NCI-H2107 treated with DMSO at 0.1 percent for 48 hours (cell line): Measurements from ENCODE around the gene FNDC8.
"Not testable (repeated sequence)": the region's sequence is repeated elsewhere in the genome, so short reads cannot be mapped to it uniquely, and the experiment has no call there.

Source experiments
- DNase-seq: peaks from one replicate; lab custom pipeline; 2025; ENCODE audit not compliant: unreplicated experiment; lab: John Stamatoyannopoulos, UW

FNDC8 gene

DNA sequence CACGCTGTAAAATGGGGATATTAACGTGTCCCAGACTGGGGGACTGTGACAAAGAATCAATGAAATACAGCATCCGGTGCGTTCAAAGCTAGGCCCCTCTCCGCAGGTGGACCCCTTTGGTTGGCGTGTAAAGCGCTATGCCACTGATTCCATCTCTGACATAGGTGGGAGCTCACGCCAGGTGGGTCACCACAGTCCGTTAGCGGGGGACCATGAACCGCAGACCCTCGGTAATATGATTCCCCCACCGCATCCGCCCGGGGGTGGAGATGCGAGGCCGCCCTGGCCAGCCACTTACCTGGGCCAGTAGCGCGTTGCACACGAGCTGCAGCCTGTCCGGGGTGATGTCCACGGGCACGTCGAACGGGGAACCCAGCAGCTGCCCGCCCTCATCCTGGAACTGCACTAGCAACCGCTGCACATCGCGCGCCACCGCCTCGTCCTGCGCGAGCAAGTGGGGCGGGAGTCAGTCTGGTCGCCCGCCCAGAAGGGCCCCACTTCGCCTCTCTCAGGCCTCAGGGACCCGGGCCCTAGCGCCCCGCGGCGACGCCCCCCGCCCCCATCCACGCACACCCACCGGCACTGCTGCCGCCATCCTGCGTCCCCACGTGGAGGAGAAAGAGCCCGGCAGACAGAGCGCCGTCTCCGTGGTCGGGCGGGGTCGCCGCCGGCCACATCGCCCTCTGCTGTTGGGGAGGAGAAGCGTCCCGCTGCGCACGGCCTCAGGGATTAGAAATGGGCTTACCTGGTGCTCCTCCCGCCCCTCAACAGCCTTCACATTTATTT is 20.5 kb downstream of the FNDC8 start, which contains the start of gene NLE1:
Gene NLE1 (minus strand): TSS at position 623 of the 786 bp plus-strand sequence. CDS start 28 bp downstream, at position 595.
- DNase-seq: peak; percentile 24

DNA sequence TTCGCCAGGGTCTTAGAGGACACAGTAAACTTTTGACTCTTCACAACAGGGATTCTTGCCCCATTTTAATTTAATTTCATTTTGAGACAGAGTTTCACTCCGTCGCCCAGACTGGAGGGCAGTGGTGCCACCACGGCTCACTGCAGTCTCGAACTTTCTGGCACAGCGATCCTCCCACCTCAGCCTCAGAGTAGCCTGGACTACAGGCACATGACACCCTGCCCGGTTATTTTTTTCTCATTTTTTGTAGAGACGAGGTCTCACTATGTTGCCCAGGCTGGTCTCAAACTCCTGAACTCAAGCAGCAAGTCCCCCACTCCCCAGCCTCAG is 21.0 kb downstream of the FNDC8 start:
- no peak for DNase-seq

DNA sequence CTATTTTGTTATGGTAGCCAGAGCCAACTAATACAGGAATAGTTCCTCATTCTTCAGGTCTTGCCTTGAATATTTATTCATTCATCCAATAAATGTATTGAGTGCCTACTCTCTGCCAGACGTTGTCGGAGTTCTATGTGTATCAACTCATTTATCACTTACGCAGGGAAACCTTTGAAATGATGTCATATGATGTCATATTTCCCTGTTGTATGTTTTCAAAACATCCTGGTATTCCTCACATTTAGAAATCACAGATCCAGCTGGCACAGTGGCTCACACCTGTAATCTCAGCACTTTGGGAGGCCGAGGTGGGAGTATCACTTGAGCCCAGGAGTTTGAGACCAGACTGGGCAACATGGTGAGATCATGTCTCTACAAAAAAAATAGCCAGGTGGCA is 23.4 kb downstream of the FNDC8 start:
- no peak for DNase-seq

DNA sequence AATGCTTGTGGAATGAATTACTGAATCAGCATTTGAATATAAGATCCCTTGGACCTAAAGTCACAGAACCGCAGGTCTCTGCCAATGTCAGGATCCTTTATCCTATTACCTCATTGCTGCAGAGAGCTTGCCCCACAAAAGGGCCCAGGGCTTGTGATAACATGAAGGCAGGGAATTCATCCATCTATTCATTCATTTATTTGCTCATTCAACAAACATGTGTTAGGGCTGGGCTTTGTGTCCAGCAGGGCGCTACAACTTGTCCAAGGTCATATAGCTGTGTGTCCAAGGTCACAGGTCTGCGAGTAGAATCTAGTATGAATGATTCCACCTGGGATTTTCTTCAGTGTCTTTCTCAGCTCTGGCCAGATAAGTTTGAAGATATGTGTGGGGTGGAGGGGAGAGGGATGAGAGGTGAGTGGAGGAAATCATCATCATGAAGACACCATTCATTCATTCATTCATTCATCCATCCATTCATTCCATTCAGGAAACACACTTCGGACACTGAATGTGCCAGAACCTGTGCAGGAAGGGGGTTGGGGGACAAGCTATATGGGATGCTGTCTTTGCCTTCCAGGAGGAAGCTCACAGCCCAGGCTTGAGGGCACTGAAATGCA is 24.9 kb downstream of the FNDC8 start:
- DNase-seq: no peak

DNA sequence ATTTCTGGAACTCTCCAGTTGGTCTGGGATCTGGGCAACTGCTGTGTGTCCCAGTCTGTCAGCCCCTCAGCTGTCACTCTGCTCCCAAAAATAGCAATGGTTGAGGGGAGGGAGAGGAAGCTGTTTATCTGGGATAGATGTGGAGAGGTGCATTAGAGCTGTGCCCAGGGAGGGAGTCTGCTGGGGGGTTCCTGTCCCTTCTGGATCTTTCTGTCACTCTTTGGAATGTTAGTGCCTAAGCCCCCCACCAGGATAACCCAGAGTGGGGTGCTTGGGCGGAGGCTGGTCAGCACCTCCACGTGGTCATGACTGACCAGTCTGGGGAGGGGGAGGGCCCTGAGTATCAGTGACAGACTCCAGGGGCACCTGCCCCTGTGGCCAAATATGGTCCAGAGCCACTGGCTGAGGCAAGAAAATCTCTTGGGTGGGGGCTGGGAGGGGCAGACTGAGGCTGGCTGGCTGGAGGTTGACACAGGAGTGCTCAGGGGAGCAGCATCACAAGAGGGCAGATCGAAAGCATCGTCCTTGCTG is 26.0 kb downstream of the FNDC8 start, which contains the start of gene UNC45B:
Gene UNC45B (plus strand): TSS at position 443 of the 531 bp plus-strand sequence. CDS start 447 bp downstream, outside the sequence.
- DNase-seq: no peak

DNA sequence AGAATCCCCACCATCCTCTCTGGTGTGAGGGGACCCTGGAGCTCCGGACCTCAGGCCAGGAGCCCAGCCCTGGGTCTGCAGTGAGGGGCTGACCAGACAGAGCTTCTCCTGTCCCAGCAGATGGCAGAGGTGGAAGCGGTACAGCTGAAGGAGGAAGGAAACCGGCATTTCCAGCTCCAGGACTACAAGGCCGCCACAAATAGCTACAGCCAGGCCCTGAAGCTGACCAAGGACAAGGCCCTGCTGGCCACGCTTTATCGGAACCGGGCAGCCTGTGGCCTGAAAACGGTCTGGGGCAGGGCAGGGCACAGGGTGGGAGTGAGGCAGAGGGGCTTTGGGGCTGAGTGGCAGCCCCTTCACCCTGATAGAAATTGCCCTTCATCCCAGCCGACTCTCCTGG is 26.7 kb downstream of the FNDC8 start:
- DNase-seq: no peak

DNA sequence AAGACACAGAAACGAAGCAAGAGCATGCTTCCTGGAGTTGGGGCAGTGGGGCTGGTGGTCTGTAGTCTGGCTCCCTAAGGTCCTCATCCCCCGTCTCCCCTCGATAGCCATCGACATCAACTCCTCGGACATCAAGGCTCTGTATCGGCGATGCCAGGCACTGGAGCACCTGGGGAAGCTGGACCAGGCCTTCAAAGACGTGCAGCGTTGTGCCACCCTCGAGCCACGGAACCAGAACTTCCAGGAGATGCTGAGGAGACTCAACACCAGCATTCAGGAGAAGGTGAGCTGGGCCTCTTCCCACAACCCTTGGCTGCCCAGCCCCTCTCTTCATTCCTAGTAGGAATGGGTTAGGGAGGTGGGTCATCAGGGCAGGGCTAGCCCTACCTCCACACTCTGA is 28.5 kb downstream of the FNDC8 start:
- no peak for DNase-seq

DNA sequence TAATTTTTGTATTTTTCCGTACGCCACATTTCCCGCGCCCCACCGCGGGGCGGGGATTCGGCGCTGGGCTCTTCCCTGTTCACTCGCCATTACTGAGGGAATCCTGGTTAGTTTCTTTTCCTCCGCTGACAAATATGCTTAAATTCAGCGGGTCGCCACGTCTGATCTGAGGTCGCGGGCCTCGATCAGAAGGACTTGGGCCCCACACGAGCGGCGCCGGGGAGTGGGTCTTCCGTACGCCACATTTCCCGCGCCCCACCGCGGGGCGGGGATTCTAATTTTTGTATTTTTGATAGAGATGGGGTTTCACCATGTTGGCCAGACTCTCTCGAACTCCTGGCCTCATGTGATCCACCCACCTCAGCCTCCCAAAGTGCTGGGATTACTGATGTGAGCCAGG is 29.7 kb downstream of the FNDC8 start:
- DNase-seq: not testable (repeated sequence)

DNA sequence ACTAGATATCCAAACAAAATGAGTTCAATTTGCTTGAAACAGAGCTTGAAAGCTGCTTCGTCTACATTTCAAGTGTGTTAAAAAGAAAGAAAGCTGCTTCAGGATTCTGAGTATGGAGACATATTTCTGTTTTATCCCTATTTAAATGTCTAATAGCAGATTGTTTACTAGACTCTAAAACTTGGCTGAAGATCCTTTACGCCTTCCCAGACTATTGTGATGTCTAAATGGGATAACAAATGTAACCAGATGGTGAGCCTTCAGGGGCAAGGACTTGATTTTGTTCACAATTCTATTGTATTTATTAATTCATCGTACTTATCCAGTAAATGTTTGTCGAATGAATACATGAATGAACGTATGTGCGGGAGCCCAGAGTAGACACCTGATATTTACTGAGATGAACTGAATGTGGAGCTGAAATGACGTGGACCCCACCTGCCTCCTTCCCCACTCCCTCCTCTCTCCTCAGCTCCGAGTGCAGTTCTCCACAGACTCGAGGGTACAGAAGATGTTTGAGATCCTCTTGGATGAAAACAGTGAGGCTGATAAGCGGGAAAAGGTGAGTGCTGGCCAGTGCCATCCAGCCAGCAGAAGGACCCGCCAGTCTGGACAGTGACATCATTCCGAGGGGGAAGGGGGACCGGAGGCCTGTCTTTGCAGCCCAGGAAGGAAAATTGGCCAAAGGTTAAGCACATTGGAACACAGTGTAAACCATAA is 31.2 kb downstream of the FNDC8 start:
- no peak for DNase-seq

DNA sequence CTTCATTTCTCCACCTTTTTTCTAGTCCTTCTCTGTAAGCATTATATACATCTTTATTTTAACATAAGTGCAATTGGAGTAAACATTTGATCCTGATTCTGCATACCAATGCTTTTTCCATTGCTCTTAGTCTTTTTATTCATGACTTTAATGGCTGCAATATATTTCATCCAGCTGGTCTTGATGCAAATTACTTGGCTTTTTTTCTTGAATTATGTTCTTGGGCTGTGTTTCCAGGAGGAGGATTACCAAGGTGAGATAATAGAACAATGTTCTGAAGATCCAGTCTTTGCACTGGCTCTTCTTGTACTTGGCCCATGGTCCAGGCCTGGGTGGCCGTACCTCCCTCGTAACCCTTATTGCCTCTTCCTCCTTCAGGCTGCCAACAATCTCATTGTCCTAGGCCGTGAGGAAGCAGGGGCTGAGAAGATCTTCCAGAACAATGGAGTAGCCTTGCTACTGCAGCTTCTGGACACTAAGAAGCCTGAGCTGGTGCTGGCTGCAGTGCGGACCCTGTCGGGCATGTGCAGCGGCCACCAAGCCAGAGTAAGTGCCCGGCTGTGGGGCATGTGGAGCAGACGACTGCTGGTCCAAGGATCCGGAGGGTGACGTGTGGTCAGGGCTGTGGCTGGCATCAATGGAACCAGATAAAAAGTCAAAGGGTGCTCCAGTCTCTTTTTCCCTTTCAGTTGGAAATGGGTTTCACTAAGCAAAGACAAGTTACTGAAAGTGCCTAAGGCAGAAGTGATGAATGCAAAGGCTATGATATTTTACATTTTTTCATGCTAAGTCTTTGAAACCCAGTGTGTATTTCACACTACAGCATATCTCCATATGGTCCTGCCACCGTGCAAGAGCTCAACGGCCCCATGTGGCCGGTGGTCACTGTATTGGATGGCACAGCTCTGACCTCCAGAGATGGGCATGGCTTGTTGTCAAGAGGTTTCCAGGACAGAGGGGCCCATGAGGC is 33.1 kb downstream of the FNDC8 start:
- DNase-seq: no peak

DNA sequence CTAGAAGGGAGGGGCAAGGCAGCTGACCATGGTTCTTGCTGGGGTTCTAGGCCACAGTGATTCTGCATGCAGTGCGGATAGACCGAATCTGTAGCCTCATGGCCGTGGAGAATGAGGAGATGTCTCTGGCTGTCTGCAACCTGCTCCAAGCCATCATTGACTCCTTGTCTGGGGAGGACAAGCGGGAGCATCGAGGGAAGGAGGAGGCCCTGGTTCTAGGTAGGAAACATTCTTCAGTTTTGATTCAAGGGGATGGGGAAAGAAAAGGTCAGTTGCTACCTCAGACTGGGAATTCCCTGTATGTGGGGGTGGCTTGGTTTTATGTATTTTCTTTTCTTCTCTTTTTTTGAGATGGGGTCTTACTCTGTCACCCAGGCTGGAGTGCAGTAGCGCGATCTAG is 33.8 kb downstream of the FNDC8 start:
- DNase-seq: no peak

DNA sequence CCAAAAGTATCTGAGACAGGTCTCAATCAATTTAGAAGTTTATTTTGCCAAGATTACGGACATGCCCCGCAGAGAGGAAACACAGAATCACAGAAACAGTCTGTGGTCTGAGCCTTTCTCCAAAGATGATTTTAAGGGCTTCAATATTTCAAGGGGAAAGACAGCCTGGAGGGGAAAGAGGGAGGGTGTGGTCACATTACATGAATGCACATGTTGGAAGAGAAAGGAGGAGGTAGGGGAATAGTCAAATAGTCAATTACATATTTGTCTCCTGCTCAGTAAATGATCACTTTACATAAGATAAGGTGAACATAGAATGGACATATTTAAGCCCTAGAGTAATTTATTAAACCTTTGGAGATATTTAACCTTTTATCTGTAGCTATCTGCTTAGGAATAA is 38.5 kb downstream of the FNDC8 start:
- no peak for DNase-seq

DNA sequence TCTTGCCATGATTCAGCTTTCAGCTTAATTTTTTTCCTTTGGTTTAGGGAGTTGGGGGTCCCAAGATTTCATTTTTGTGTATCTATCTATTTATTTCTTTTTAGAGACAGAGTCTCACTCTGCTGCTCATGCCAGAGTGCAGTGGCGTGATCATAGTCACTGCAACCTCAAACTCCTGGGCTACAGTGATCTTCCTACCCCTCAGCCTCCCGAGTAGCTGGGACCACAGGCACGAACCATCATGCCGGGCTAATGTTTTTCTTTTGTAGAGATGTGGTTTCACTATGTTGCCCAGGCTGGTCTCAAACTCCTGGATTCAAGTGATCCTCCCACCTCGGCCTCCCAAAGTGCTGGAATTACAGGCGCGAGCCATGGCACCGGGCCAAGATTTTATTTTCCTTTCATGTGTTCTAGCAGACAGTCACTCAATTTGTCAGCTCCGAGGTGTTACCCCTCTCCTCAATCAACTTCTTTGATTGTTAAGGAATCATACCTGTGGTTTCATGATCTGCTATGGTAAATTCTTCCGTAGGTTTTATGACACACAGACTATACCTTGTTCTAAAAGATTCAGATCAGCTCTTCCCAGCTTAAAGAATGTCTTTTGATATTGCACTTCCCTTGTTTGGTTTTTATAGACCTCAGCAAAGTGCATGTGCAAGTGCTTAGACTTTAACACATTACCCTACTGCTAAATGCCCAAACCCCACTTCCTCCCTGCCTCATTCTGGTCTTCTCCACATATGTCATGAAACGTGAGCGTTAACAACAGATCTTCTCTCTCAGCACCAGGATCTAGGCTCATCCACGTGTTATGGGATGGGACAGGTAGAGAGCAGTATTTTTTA is 39.2 kb downstream of the FNDC8 start:
- DNase-seq: no peak

DNA sequence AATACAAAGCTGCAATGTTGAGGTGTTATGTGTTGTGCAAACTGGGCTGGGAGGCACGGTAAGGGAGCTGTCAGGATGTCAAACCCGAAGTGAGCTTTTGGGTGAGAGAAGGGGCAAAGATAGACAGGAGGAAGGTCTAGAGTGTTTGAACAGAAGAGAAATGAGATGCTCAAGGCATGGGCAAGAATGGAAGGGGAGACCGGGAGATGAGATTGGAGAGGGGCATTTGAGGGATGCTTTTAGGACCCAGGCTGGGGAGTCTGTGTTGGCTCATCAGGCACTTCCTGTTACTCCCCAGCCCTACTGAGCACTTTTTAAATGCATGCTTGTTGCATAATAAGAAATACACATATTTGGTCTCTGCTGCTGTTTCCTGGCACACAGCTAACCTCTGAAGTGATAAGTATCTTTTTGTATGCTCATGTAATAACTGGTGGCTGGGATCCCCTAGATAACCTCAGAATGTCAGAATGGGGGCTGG is 39.9 kb downstream of the FNDC8 start:
- DNase-seq: no peak

DNA sequence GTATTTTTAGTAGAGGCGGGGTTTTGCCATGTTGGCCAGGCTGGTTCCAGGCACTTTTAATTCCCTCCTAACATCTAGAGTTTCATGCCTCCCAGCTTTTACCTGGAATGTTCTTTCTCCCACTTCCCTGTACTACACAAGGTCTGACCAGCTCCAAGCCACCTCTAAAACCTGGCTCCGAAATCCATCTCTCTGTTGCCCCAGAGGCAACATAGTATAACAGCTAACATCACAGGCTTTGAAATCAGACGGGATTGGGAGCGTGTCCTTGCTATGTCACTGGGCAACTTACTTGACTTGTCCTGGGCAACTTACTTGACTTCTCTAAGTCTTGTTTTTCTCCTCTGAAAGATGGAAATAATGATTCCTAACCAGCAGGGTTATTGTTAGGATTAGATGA is 41.3 kb downstream of the FNDC8 start:
- DNase-seq: no peak

DNA sequence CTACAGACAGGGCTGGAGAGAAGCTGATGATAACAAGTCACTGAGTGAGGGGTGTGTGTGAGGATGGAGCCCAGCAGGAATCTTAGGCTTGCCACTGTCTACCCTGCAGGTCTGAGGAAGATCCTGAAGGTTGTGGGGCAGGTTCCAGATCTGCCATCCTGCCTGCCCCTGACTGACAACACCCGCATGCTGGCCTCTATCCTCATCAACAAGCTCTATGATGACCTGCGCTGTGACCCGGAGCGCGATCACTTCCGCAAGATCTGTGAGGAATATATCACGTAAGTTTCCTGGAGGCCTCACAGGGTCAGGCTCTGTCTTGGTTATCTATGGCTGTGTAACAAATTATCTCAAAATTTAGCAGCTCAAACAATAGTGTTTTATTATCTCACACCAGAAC is 42.5 kb downstream of the FNDC8 start:
- DNase-seq: no peak

DNA sequence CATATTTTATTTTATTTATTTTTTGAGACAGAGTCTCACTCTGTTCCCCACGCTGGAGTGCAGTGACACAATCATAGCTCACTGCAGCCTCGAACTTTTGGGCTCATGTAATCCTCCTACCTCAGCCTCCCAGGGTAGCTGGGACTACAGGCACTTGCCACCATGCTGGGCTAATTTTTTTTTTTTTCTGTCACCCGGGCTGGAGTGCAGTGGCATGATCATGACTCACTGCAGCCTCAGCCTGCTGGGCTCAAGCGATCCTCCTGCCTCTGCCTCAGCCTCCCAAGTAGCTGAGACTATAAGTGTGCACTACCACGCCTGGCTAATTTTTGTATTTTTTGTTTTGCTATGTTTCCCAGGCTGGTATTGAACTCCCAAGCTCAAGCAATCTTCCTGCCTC is 43.3 kb downstream of the FNDC8 start:
- DNase-seq: no peak

DNA sequence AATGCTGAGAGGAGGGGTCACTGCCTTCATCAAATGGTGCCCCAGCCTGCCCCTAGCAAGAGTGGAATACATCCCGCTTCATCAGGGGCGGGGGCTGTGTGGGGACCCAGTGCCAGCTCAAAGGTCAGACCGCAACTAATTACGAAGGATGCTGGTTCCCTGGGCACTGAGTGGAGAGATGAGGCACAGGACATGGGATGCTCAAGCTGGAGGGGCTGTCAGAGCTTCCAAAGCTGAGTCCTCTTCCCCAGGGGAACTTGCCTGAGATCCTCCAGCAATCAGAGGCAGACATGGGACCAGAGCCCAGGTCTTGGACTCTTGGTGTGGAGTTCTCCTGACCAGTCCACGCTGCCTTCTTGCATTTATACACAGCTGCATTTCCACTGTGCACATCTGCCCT is 45.1 kb downstream of the FNDC8 start:
- DNase-seq: no peak

DNA sequence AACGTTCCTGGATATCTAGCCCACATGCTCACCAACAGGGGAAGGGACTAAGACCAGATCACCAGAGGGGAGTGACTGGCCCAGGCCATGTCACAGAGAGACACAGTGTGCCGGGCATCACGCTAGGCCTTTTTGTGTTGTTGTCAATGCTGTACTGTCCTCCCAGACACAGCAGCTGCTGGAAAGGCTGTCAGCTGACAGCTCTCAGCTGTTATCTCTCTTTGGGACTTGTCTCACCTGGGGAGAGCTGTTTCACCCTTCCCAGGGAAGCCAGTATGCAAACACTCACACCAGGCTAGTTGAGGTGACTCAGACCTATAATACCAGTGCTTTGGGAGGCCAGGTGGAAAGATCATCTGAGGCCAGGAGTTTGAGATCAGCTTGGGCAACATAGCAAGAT is 45.6 kb downstream of the FNDC8 start:
- no peak for DNase-seq

DNA sequence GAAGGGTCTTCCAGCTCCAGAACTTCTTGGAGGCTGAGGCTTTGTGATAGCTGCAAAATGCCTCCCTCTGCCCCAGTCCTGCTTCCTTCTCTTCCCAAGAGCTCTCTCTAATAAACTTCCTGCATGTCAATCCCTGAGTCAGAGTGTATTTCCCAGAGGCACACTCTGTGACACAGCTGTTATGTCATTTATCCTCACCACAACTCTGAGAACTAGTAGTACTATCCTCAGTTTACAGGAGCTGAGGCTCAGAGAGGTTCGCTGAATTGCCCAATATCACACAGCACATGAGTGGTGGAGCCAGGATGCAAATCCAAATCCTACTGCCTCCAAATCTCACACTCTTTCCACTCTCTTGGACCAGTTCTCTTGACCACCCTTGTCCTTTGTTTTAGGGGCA is 46.3 kb downstream of the FNDC8 start:
- no peak for DNase-seq
